GM23248 (cell line): Measurements from ENCODE around the gene SMIM43.

Experiments used
- EZH2 ChIP-seq: fragments of 200-600 bp; sonication (generic); IDR thresholded peaks from 2 replicates; pipeline ENCODE4 v1.6.1; 2018; ENCODE audit warnings: antibody characterized with exemption, mild to moderate bottlenecking; ENCODE audit not compliant: insufficient read depth, poor library complexity, severe bottlenecking
- EZH2phosphoT487 ChIP-seq: fragments of 200-600 bp; sonication (generic); IDR thresholded peaks from 2 replicates; pipeline ENCODE4 v1.6.1; 2018; ENCODE audit warnings: antibody characterized with exemption, moderate library complexity, mild to moderate bottlenecking, low read depth; ENCODE audit not compliant: insufficient read depth

- TF ChIP-seq EZH2 (no peak), EZH2phosphoT487 (no peak)
These were observed 35.6 kb upstream of the SMIM43 start for GRCh38 chr4:121800638-121800960.
